Measurements from ENCODE around the gene DNAJC11.
"Not testable (repeated sequence)": the region's sequence is repeated elsewhere in the genome, so short reads cannot be mapped to it uniquely, and the experiment has no call there.

Gene DNAJC11

GRCh38 chr1:6653436-6654290, 48.0 kb downstream of the DNAJC11 start:
- no peak for DNase-seq (ENCODE audit: low read depth in 2 of 2)

- no peak for DNase-seq (ENCODE audit: low read depth in 2 of 2)
Observed at GRCh38 chr1:6652986-6653385, 48.6 kb downstream of the DNAJC11 start.

GRCh38 chr1:6651909-6652308, 49.7 kb downstream of the DNAJC11 start:
- DNase-seq (ENCODE audit: low read depth in 2 of 2), result no peak

GRCh38 chr1:6648556-6648955, 53.1 kb downstream of the DNAJC11 start:
- DNase-seq (ENCODE audit: low read depth in 2 of 2), result no peak

GRCh38 chr1:6646499-6647148, 55.0 kb downstream of the DNAJC11 start:
- DNase-seq (ENCODE audit: low read depth in 2 of 2), result peak; percentile 8 to 20

- DNase-seq (ENCODE audit: low read depth in 2 of 2), result no peak
Observed at GRCh38 chr1:6645018-6645417, 56.6 kb downstream of the DNAJC11 start.

GRCh38 chr1:6640867-6641266, 60.7 kb downstream of the DNAJC11 start:
- DNase-seq (ENCODE audit: low read depth in 2 of 2), result not testable (repeated sequence)

- no peak for DNase-seq (ENCODE audit: low read depth in 2 of 2)
Observed at GRCh38 chr1:6638226-6638625, 63.4 kb downstream of the DNAJC11 start.

GRCh38 chr1:6637770-6638169, 63.8 kb downstream of the DNAJC11 start:
- no peak for DNase-seq (ENCODE audit: low read depth in 2 of 2)

- not testable (repeated sequence) for DNase-seq (ENCODE audit: low read depth in 2 of 2)
Observed at GRCh38 chr1:6636778-6637177, 64.8 kb downstream of the DNAJC11 start.

- DNase-seq (ENCODE audit: low read depth in 2 of 2), result no peak
Observed at GRCh38 chr1:6635910-6636760, 65.5 kb downstream of the DNAJC11 start.

- no peak for DNase-seq (ENCODE audit: low read depth in 2 of 2)
Observed at GRCh38 chr1:6635161-6635909, 66.3 kb downstream of the DNAJC11 start.

GRCh38 chr1:6634371-6635052, 67.1 kb downstream of the DNAJC11 start:
- DNase-seq (ENCODE audit: low read depth in 2 of 2), result no peak

- no peak for DNase-seq (ENCODE audit: low read depth in 2 of 2)
Observed at GRCh38 chr1:6632588-6633514, 68.8 kb downstream of the DNAJC11 start.

- no peak for DNase-seq (ENCODE audit: low read depth in 2 of 2)
Observed at GRCh38 chr1:6631058-6631457, 70.6 kb downstream of the DNAJC11 start.

- no peak for DNase-seq (ENCODE audit: low read depth in 2 of 2)
Observed at GRCh38 chr1:6630027-6630426, 71.6 kb downstream of the DNAJC11 start.

- no peak for DNase-seq (ENCODE audit: low read depth in 2 of 2)
Observed at GRCh38 chr1:6628971-6629479, 72.6 kb downstream of the DNAJC11 start.

- no peak for DNase-seq (ENCODE audit: low read depth in 2 of 2)
Observed at GRCh38 chr1:6627841-6628545, 73.6 kb downstream of the DNAJC11 start.

GRCh38 chr1:6627031-6627430, 74.6 kb downstream of the DNAJC11 start:
- no peak for DNase-seq (ENCODE audit: low read depth in 2 of 2)

All from fibroblast of skin of left quadriceps (primary cell).